NCI-H460 (cell line): ENCODE results near the gene FNDC1. TPM values are rescaled to one million over a fixed set of nuclear protein-coding genes. Genes with fewer than 3 reads are reported as not detected.
A peak's percentile ranks its signal among the peaks of the same experiment; 100 is the strongest.

Experiments
- DNase-seq: peaks from one replicate; pipeline ENCODE4 v3.0.0-alpha.2; 2016; ENCODE audit warnings: low read depth; ENCODE audit errors: extremely low read depth
- total RNA-seq: library from RNA; depleted of rRNA; stranded (reverse); fragments of >200 nt; shearing (Covaris generic); gene quantifications from 2 replicates; pipeline ENCODE4 v1.2.3, GENCODE V29; 2014

The FNDC1 gene
- total RNA-seq, 1 experiment from 2014 or later: not detected

DNA sequence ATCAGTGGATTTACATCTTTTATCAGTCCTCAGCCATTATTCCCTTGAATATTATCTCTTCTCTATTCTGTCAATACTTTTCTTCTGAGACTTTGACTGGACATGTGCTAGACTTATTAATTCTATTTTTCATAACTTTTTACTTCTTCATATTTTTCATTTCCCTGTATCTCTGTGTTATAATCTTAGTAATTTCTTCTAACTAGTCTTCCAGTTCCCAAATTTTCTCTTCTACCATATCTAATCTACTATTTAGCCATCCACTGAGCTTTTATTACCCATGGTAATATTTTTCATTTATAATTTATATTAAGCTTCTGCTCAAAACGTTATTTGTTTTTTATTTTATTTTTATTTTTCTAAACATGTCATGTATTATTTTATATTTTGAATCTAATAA, 13.1 kb upstream of the FNDC1 start:
- no peak for DNase-seq

DNA sequence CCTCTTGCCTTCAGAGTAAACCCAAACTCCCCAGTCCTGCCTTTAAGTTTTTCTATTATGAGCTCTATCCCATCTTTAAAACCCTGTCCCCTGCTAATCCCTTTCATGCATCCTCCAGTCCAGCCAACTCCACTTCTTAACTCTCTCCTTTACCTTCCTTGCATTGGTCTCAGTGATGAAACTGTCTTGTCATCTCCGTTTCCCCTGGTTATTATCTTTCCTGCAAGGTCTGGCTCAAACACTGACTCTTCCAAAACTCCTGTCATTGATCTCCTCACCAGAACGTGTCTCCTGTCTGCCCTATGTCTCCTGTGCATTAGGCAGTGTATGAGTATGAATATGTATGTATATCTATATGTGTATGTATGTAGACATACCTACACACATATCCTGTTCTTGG, 11.8 kb upstream of the FNDC1 start:
- no peak for DNase-seq

- no peak for DNase-seq
These were observed 7.4 kb upstream of the FNDC1 start for GRCh38 chr6:159161839-159162238.

GRCh38 chr6:159163901-159164370, 5.3 kb upstream of the FNDC1 start:
- DNase-seq: no peak

GRCh38 chr6:159168536-159169192, 536 bp upstream of the FNDC1 start:
- DNase-seq: peak; percentile 38

GRCh38 chr6:159169557-159170332, 545 bp downstream of the FNDC1 start:
- DNase-seq: peak; percentile 15

DNA sequence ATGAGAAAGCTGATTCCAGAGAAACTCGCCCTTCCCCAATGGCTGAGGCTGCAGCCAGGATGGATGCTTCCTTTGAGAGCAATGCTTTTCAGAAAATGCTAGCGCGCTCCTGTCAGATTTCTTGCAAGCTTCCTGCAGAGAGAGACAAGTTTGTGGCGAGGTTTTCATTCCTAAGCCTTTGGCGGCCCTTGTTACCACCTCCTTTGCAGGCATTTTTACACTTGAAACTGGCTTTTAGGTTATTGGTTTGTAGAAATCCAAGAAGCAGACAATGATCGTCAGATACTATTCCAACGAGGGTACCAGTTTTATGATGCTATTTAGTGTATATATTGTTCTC, 1.1 kb downstream of the FNDC1 start:
- DNase-seq: no peak

DNA sequence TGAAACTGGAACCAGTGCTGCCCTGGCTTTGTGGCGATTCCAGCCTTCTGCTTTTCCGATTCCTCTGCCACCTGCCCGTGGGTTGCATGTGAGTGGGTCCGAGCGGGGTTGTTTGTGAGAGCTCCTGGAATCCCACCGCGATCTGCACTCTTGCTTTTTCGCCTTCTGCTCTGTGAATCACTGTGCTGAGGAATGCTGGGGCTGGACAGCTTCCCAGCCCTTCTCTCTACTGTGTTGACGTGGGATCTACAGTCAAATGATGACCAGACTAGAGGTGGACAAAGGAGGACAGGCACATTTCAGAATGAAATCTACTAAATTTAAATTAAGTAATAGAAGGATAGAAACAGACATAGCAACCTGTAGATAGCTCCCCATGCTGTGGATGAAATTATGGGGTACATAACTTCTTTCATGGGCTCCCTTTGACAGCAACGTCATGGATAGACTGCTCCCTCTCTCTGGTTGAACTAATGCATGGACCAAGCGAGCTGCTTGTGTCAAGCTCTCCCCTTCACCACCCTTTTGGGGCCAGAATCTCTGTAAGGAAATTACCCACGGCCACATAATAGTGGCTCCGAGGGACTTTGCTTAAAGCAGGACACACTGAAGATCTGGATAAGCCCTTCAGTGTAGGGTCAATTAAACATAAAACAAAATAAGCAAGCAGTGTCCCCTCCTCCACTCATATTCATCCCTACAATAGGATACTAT, 2.0 kb downstream of the FNDC1 start:
- DNase-seq: no peak

GRCh38 chr6:159172091-159172491, 2.9 kb downstream of the FNDC1 start:
- DNase-seq: no peak

DNA sequence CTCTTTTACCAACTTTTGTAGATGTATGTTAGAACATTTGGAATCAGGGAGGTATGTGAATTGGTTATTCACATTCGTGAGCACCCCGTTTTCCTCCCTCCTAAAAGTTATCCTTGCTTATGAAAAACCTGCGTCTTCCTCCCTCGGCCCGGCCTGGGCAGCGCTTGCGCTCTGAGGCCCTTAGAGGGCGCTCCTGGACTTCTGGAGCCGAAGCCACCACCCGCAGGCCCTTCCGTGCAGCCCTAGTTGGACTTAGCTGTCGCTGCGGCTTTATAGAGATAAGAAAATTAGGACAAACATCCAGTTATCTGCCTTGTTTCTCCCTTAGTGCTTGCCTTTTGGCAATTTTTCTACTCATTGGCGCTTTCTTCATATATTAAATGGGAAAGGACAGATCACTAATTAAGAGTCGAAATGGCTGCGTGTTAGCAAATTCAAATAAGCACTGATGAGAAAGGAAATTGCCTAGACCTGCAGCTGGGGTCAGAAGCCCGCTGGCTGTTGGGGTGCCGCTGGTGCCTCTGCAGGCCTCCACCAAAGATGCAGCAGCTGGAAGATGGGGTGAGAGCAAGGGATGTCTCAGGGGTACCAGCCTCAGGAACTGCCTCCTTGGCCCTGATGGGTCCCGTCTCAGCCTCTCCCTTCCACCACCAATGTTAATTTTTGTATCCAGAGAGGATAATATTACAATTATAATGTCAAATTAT, 5.2 kb downstream of the FNDC1 start:
- peak; percentile 45 for DNase-seq

DNA sequence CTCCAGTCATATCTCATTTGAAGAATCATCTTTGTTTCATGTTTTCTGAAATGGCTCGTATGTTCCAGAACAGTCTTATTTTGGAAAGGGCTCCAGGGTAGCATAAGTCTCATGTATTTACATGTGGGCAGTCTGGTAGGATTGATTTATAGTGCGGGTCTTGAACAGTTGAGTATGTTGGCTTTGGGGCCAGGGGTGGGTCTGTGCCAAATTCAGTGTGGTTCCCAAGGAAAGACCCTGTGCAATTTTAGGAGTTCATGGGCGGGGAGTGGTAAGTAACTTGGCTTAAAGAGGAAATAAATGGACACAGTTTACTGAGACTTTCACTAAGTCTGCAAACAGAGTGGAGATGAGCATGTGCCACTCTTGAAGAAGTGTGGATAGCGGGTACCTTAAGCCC, 7.7 kb downstream of the FNDC1 start:
- no peak for DNase-seq

- DNase-seq: no peak
These were observed 9.6 kb downstream of the FNDC1 start for GRCh38 chr6:159178847-159179246.

DNA sequence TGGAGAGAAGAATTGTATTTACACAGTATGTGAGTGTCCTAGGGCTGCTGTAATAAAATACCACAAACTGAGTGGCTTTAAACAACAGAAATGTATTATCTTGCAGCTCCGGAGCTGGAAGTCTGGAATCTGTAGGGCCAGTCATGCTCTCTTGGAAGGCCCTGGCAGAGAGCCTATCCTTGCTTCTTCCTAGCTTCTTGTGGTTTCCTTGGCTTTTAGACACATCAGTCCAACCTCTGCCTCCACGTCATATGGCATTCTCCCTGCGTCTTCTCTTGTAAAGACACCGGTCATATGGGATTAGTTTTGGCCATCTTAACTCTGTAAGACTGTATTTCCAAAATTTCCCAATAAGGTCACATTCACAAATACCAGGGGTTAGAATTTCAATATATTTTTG, 10.8 kb downstream of the FNDC1 start:
- no peak for DNase-seq

- DNase-seq: no peak
These were observed 12.7 kb downstream of the FNDC1 start for GRCh38 chr6:159181914-159182313.

DNA sequence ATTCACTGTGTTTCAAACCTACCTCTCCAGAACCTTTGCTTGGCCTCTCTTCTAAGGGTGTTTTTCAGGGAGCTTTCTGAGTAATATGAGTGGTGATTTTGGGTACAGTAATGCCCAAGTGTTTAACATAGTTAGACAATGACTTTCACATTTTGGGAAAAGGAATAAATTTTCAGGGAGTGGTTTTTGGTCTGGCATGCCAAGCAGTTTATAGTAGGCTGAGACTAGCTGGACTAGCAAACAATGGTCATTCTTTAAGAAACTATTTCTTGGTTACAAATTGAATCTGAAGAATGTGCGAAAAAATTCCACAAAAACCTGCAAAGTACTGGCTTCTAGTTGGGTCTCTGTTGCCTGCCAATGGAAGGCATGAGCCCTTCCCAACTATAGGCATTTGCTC, 15.4 kb downstream of the FNDC1 start:
- no peak for DNase-seq

- DNase-seq: no peak
These were observed 21.3 kb downstream of the FNDC1 start for GRCh38 chr6:159190460-159190859.

- DNase-seq: no peak
These were observed 24.7 kb downstream of the FNDC1 start for GRCh38 chr6:159193923-159194322.

DNA sequence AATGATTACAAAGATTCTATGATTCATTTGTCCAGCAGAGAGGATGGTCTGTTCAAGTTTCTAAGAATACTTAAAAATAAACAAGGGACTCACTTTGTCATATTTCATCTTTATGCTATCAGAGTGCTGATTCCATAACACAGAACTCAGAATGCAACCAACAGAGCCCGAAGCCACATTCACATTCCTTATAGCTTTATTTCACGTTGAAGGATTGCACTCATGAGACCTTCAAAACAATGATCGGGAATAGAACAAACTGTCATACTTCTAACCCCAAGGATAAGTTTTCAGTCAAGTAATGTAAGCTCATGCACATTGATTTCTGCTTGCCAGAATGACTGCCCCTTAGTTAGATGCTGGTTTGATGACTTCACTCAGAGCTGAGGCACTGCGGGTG, 25.2 kb downstream of the FNDC1 start:
- no peak for DNase-seq

DNA sequence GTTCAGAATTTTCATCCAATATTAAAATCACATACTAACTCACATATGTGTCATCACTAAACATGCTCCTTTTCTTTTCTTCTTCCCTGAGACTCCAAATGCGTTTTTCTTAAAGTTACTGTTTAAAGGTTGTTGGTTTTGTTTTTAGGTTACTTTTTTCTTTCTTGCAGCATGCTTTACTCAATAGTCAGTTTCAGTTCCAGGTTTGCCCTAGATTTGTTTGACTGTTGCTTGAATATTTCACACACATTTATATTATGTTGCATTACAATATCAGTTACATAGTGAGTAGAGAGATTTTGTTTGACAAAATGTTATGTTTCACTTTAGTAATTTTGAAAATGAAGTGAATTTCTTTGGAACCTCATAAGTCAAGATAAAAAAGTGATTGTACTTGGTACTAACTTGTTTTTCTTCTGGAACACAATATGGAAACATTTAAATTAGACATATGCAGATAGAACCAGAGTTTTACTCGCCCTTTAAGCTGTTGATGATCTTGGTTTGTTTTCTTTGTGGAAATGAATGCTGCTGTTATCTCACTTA, 27.3 kb downstream of the FNDC1 start:
- no peak for DNase-seq

GRCh38 chr6:159197251-159197650, 28.1 kb downstream of the FNDC1 start:
- no peak for DNase-seq

DNA sequence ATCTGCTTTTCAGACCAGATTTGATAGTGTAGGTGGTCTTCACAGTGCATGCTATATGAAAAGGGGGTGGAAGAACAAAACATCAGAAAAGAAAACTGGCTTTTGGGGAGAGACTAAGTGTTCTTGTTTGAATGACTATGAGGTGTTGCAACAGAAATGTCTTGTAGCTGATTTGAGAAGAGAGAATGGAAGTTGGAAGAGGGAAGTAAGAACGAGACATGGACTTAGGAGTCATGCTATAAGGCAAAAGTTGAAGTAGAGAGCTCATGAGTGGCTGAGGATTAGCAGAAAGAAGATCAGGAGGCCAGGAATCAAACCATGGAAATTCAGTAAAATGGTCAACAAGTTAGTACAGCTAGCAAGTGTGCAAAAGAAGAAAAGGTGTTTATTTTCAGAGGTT, 32.1 kb downstream of the FNDC1 start:
- no peak for DNase-seq
